ENCODE data around the gene H6PD.

H6PD gene

GRCh38 chr1:9242338-9242969, 7.9 kb downstream of the H6PD start:
- no peak for DNase-seq

DNA sequence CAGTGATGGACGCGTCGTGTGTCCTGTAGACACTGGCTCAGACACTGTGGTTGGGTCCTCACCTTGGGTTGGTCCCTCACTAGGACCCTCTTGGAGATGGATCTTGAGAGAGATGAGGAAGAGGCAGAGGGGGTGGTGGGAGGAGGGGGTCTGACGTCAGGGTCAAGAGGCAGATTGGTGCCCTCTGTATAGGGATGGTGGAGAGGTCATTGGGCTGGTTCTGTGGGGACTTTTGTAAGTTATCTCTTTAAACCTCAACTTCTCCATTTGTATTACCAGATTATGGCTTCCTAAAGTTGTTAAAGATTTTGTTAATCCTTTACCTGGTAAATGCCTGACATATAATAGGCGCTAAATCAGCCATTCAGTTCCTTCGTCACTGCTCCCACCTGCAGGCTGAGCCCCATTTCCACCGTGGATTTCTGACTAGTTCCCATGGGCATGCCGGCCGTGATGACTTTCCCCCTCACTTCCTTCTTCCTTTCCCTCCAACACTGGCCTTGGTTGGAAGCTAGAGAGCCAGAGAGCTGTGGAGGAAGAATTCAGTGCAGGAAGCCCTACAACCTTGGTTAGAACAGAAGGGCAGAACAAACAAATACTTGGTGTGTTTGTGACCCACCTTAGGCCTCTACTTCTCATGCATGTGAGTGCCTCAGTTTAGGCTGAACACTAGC, 8.6 kb downstream of the H6PD start:
- DNase-seq = no peak

DNA sequence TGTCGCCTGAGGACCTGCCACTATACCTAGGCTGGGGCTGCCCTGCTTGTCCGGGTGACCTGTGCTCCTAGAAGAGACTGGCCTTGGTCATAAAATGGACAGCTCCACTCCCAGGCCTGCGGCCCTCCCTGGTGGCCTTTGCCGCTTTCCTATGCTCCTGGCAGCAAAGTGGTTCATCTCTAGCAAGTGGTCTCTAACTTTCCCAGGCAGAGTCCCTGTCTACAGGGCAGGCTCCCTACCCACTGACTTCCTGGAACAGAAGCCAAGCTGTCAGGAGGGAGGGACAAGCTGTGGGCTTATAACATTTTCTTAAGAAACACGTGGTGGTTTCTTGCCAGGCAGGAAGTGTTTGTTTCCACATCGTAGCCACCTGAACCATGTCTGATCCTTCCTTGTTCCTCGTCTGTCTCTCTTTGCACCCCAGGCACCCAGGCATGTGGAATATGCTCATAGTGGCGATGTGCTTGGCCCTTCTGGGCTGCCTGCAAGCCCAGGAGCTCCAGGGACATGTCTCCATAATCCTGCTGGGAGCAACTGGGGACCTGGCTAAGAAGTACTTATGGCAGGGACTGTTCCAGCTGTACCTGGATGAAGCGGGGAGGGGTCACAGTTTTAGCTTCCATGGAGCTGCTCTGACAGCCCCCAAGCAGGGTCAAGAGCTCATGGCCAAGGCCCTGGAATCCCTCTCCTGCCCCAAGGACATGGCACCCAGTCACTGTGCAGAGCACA, 10.1 kb downstream of the H6PD start:
- DNase-seq = no peak

DNA sequence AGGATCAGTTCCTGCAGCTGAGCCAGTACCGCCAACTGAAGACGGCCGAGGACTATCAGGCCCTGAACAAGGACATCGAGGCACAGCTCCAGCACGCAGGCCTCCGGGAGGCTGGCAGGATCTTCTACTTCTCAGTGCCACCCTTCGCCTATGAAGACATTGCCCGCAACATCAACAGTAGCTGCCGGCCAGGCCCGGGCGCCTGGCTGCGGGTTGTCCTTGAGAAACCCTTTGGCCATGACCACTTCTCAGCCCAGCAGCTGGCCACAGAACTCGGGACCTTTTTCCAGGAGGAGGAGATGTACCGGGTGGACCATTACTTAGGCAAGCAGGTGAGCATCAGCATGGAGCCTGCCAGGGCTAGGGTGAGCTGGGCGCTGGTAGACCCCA, 10.7 kb downstream of the H6PD start:
- DNase-seq = no peak

GRCh38 chr1:9245661-9246060, 11.1 kb downstream of the H6PD start:
- DNase-seq = no peak

- no peak for DNase-seq
Observed at GRCh38 chr1:9246215-9246614, 11.6 kb downstream of the H6PD start.

DNA sequence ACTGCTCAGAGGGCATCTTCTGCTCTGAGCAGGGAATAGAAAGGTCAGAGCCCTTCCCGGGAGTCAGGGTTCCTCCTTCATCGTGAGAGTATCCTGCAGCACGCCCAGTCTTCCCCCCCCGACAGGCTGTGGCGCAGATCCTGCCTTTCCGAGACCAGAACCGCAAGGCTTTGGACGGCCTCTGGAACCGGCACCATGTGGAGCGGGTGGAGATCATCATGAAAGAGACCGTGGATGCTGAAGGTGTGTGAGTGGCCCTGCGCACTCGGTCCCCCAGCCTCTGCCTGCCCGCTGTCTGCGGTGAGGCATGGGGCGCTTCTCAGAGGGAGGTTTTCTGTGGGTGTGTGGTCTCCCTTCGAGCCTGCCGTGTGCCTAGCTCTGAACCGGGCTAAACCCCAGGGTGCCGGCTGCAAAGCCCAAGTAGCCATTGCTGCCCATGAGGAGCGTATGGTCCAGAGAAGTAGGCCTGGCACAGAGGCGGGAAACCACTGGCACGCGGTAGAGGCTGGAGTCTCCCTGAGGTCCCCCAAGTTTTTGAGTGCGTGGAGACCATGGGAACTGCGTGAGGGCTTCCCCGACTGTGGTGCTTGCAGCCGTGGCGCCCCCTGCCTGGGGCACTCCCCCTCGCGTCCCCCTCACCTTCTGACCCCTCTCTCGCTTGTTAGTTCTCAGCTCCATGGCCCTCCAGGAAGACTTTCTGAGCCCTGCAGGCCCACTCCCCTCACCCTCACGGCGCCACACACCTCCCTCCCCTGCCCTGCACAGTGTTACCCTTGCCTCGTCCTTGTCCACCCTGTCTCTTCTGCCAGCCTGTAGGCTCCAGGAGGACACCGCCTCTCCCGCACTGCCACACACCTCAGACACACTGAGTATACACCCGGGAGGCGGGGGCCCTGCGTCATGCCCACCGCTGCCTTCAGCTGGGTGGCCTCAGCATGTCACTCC, 12.5 kb downstream of the H6PD start:
- no peak for DNase-seq

DNA sequence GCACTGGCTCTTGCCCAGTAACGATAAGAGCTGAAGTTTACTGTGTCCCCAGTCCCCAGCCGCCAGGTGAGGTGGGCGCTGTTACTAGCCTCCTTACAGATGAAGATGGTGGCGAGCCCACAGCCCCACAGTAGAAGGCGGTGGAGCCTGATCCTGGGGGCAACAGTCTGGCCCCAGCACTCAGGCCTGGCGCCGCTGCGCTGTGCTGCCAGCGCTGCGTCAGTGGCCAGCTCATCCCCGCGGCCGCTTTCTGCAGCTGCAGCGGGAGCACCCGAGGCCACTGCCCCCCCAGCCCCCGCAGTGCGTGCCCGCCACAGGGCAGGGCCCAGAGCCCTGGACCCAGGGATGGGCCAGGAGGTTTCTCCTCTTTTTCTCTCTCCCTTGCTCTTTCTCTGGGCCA, 13.3 kb downstream of the H6PD start:
- DNase-seq = no peak

DNA sequence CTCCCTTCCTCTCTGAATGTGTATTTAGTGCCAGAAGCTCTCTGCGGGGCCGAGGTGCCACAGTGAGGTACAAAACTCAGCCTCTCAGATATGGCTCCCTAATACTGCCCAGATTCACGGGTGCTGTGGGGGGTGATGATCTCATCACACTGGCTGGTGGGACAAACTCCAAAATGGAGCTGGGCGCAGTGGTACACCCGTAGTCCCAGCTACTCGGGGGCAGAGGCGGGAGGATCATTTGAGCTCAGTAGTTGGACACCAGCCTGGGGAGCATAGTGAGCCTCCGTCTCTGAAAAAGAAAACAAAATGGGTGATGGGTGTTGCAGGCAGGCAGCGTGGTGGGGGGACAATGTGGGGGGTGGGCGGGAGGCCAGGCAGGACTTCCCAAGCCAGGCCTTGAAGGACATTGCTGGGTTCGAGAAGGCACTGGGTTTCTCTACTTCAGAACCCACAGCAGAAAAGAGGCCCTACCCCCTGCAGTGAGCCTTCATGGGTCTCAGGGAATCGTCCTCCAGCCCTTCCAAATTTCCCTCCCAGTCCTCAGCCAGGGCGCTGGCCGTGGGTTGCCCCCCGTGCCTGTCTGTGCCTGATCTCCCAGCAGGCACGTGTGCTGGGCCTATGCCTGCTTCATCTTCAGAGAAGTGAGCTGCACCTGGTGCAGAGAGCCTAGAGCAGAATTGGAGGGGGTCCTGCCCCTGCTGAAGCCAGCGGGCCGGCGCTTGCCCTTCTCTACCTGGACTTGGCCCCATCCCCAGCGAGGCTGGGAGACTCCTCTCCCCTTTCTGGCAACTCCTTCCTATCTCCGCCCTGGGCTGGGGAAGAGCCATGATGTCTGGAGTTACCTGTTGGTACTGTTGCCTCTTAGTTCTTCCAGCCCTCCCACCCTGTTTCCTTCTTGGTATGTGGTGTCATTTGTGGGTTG, 14.0 kb downstream of the H6PD start:
- DNase-seq = no peak

DNA sequence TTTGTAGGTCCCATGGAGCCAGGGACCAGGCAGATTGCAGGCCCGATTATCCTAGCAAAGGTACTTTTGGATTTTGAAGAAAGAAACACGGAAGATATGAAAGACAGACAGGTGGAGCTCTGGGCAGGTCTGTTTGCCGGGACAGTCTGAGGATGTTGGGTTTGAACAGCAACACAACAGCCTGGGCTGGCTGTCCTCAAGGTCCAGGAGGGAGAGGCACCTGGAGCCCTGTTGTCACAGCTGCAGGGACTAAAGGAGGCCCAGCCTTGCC, 14.6 kb downstream of the H6PD start:
- DNase-seq = no peak

- no peak for DNase-seq
Observed at GRCh38 chr1:9249534-9250410, 15.2 kb downstream of the H6PD start.

DNA sequence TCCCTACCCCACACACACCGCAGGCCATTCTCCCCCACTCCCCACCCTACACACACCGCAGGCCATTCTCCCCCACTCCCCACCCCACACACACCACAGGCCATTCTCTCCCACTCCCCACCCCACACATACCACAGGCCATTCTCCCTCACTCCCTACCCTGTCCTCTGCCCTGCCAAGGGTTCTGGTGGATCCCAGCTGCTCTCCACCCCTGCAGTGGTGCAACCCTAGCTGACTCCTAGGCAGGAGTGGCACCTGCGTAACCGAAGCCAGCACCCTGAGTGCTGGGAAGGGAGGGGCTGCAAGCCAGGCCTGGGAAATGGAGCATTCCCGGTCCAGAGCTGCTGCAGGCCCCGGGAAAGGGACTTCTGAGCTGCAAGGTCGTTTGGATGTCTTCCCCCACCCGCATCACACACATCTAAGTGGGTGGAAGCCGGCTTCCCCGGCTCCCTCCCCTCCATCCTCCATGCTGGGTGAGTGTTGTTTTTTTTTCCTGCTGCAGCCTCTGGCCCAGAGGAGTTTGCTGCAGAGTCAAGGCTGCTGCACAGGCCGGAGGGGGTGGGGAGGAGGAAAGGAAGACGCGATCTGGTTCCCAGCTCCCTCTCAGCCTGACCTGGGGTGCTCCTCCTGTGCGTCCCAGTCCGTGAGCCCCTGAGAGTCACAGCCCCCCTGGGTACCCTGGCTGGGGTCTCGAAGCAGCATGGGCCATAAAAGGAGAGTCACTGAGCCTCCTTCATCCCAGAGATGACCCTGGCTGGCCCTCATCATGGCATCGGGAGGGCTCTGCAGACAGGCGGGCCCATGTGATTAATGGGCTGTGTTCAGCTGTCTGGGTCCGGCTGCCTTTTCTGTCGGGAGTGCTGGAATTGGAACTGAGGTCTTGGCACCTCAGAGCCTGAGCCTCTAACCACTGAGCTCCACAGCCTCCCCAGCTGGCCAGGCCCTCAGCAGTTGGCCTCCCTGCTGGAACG, 16.1 kb downstream of the H6PD start:
- no peak for DNase-seq

DNA sequence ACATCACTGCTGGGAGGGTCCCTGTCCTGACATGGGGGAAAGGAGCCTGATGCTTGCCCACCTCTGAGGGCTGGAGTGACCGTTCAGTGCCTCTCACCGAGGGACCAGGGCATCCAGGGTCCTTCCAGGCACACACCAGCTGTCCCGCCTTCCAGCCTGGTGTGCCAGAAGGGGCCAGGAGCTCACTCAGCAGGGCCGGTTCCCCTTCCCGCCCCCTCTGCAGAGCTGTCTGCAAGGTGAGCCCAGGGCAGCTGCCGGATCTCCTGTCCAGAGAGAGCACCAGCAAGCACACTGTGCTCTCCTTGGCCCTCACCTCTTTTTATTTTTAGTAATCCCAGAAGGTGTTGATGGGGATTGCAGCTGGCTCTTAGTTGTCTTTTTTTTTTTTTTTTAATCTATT, 16.9 kb downstream of the H6PD start:
- no peak for DNase-seq

DNA sequence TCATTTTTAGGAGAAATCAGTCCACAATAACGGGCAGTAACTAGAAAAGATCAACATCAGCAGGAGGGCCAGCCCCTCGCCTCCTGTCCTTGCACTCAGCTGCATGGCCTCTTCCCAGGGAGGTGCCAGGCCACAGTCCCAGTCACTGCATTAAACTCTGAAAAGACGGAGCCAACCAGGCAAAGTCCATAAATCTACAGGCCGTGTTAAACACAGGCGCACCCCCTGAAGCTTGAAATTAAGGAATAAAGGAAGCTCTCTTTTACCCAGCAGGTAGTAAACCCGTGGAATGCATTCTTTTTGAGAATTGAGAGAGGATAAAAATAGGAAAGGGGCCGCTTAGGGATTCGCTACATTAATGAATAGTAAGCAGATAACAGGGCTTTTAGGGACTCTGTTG, 18.4 kb downstream of the H6PD start:
- DNase-seq = no peak

DNA sequence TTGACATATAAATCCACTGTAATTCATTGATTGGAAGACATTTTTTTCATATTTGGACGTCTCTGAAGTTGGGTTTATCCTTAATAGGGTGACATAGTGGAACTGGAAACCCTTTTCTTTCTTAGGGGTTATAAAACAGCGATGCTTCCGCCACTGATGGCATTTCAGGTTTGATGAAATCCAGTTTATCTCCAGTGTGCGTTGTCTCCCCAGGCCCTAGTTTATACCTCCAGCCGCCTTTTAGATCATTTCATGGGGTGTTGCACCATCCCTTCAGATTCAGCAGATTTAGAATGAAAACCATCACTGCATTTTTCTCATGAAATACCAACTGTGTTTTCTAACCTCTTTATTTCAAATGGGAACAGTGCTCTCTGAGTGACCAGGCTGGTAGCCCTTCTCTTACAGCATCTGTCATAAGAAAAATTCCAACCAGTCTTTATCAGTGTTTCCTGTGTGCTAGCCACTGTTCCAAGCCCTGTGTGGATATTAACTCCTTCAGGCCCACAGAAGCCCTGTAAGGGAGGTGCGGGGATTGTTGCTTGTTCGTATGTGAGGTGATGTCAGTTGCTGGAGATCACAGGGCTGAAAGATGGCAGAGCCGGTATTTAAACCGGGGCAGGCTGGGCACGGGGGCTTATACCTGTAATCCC, 19.0 kb downstream of the H6PD start:
- no peak for DNase-seq

DNA sequence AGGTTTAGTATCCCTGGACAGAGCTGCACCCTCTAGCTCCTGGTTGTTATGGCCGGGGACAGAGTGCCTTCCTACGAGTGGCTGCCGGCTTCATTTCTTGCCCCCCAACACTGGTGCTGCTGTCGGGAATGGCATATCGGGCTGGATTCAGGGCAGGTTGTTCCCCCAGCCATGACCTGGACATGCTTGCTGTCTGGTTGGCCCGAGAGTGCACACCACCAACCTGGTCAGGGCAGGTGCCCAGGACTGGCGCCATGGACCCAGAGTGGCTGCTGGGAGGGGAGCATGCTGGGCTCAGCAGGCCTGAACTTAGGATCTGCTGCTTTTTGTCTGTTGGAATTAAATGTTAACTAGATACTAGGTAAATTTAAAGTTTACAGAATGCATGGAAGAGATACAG, 21.8 kb downstream of the H6PD start:
- no peak for DNase-seq

- DNase-seq = no peak
Observed at GRCh38 chr1:9257851-9258250, 23.3 kb downstream of the H6PD start.

DNA sequence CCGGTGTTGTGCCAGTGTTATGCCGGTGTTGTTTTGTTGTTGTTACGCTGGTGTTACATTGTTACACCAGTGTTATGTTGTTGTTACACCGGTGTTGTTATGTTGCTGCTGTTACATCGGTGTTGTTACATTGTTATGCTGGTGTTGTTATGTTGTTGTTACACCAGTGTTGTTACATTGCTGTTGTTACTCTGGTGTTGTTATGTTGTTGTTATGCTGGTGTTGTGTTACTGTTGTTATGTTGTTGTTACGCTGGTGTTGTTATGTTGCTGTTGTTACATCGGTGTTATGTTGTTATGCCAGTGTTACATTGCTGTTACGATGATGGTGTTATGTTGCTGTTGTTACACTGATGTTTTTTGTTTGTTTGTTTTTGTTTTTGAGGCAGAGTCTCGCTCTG, 24.1 kb downstream of the H6PD start:
- no peak for DNase-seq

- DNase-seq = no peak
Observed at GRCh38 chr1:9260059-9260766, 25.6 kb downstream of the H6PD start.
